ENCODE measurements around the gene TBC1D1.

TBC1D1 gene

DNA sequence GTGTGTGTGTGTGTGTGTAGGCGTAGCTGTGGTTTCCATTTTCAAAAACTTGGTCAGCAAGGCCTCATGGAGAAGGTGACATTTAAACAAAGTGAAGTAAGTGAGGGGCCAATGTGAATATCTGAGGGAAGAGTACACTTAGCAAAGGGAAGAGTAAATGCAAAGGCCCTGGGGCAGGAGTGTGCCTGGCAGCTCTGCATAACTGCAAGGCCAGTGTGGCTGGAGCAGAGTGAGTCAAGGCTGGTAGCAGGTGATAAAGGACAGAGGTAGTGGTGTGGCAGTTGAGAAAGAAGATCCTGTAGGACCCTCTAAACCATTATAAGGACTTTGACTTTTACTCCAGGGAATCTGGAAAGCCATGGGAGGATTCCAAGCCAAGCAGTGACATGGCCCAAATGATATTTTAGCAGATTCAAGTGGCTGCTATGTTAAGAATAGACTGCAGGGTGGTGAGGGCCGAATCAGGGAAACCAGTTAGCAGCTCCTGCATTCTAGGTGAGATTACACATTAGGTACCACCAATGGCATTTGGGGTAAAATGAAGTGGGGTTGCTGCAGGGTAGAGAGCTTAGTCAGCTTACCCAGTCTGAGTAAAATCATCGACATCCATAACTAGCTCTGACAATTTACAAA, 5.9 kb upstream of the TBC1D1 start:
- in situ Hi-C loops (cut with MboI; ENCODE audit: low sequenced_read_pairs): no loop called here

DNA sequence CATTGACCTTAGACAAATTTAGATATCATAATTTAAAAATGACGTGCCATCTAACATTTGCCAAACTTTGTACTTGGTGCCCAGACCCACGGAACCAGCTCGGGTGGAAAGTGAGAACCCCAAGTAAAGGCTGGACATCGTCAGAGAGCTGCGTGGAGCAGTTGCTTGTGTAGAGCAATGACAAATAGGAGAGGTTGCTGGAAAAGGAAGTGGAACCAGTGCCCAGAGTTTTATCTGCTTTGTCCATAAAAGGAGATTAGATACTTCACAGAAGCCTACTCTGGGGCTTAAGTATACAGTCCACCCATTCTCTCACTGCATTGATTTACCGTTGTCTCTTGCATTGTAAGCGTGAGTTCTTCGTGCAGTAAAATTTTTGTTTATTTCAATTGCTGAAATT, 5.4 kb upstream of the TBC1D1 start:
- in situ Hi-C loops (cut with MboI; ENCODE audit: low sequenced_read_pairs): no loop called here

DNA sequence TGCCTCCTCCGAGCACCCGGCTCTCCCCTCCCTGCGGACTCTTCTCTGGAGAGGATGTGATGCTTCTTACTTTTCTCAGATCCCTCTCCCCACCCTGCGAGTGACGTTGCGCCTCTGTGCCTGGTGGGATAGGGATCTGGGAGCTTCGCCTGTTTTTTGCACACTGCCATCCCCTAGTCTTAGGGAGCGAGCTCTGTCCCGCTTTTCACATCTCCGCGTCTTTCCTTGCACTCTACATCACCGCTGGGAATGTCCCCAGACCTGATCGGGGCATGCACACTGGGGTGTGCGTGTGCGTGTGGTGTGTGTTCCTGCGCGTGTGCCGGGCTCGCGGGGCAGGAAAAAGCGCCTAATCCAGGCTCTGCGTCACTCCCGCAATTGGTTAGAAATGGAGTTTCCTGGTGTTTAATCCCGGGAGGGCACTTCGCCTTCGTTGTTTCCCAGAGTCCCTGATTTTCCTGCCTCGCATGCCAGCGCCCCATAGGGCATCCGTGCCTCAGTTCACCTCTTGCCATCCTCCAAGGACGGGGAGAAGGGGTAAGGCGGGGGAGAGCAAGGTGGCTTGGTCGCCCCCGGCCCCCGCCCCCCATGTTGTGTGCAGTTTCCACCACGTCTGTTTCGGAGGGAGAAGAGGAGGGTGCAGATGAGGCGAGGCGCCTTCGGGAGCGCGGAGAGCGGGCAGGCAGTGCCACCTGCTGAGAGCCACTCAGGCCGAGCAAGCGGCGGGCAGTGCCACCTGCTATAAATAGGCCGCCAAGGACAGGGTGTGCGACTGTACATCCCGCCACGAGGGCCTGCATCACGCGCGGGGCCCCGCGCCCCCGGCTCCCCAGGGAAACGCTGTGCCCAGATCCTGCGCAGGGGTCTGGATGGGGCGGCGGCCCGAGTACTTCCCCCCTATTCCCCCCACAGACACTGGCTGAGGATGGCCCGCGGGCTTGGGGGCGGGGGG, 759 bp upstream of the TBC1D1 start:
- in situ Hi-C loops (cut with MboI; ENCODE audit: low sequenced_read_pairs): no loop called here

DNA sequence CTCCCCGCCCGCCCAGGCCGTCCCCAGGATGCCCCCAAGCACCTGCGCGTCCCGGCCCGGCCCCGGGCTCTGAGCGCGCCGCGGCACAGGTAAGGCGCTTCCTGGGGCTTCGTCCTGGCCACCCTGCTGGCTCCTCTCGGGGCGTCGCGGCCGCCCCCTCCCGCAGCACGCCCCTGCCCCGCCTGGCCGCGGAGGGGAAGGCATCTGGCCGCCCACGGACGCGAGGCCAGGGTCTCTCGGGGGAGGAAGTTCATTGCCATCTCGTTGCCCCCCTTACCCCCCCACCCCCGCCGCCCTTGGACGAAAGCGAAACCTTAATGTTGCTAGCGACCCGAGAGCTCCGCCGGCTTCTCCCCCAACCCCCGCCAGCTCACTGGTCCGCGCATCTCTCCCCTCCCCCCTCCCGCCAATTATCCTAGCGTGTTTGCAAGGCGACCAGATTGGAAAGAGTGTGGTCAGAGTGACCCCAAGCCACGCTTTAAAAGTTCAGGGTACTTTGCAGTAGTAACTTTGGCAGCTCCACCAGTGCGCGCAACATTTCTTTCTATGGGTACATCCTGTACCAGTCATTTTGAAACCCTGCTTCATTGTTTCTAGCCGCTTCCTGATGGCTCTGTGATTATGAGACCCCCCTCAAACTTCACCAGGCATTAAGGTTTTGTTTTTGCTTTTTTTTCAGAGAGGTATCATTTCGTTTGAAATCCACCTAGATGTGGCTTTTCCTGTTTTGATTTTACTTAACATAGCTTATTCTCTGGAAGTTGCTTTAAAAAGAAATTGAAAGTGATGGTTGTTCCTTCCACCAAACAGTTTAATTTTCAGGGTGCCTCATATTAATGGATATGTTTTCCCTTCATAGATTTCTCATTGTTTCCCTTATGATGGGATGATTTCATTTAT, 626 bp downstream of the TBC1D1 start:
- in situ Hi-C loops (cut with MboI; ENCODE audit: low sequenced_read_pairs): no loop called here

DNA sequence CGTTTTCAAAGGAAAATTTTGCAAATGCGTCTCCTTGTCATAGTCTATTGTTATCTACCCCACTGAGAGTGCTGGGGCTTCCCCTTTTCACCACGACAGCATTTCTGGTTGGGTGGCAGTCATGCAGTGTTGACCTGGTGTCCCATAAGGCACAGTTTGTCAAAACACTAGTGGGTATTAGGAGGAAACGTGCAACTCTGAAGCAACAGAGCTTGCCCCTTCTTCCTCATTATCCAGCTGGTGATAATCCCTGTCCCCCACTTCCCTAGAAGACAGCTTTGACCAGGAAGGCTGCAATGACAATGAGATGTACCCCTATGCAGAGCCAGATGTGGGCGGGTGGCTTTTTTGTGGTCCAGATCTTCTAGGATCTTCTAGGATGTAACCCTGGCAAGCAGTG, 1.8 kb downstream of the TBC1D1 start:
- in situ Hi-C loops (cut with MboI; ENCODE audit: low sequenced_read_pairs): no loop called here

DNA sequence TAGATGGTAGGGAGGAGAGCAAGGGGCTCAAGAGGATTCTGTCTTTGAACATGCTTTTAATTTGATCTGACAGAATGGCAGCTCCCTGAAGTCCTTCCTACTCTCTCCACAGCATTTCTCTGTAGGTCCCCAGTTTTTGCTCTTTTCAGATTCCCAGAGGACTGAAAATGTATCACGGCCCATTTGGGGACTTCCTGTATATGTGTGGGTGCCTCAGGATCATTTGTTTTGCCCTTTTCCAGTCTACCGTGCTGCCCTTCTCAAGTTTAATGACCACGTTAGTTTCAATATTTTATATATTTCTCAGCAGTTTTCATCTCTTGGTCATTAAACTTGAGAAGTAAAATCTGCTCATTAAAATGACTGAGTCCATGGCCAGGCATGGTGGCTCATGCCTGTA, 2.3 kb downstream of the TBC1D1 start:
- in situ Hi-C loops (cut with MboI; ENCODE audit: low sequenced_read_pairs): no loop called here

DNA sequence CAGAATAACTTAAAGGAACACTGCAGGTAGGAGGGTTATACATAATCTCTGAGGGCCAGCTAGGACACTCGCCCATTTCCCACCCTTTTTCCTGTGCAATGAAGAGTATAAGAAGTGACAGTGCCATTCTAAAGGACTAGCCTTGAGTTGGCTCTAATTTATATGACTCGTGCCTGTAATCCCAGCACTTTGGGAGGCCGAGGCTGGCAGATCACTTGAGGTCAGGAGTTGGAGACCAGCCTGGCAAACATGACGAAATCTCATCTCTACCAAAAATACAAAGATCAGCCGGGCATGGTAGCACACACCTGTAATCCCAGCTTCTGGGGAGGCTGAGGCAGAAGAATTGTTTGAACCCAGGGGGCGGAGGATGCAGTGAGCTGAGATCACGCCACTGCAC, 4.4 kb downstream of the TBC1D1 start:
- in situ Hi-C loops (cut with MboI; ENCODE audit: low sequenced_read_pairs): no loop called here

DNA sequence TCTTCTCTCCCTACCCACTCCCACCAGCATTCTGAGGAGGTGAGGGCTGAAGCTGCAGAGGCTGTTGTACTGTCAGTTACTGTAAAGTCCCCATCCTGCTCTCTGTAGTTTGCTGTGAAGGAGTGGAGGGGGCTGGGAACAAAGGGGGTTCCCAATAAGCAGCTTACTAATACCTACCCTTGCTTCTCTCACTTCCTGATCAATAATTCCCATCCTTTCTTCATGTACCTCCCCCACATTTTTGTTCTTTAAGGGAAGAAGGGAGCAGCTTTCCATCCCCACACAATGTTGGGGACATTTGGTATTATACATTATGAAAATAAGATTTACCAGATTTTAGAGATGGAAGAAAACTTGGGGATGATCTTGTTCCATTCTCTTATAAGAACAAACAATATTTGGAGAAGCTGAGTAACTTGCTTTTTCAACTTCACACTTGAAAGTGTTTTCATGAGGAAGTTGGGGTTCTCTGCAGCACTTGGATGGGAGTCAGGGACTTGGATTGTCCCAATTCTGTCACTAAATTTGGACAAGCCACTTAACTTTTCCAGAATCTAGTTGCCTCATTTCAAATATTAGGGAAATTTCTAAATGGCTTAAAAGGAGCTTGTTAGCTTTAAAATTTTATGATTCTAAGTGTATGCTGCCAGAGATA, 5.4 kb downstream of the TBC1D1 start:
- in situ Hi-C loops (cut with MboI; ENCODE audit: low sequenced_read_pairs): no loop called here

DNA sequence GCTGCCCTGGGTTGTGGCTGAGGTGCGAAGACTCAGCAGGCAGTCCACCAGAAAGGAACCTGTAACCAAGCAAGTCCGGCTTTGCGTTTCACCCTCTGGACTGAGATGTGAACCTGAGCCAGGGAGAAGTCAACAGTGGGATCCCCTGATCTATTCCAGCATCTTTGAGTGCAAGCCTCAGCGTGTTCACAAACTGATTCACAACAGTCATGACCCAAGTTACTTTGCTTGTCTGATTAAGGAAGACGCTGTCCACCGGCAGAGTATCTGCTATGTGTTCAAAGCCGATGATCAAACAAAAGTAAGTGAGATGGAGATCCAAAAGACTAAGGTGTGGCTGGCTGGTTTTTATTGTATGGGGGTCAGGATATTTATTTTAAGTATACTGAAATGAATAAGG, 11.3 kb downstream of the TBC1D1 start:
- in situ Hi-C loops (cut with MboI; ENCODE audit: low sequenced_read_pairs): no loop called here

DNA sequence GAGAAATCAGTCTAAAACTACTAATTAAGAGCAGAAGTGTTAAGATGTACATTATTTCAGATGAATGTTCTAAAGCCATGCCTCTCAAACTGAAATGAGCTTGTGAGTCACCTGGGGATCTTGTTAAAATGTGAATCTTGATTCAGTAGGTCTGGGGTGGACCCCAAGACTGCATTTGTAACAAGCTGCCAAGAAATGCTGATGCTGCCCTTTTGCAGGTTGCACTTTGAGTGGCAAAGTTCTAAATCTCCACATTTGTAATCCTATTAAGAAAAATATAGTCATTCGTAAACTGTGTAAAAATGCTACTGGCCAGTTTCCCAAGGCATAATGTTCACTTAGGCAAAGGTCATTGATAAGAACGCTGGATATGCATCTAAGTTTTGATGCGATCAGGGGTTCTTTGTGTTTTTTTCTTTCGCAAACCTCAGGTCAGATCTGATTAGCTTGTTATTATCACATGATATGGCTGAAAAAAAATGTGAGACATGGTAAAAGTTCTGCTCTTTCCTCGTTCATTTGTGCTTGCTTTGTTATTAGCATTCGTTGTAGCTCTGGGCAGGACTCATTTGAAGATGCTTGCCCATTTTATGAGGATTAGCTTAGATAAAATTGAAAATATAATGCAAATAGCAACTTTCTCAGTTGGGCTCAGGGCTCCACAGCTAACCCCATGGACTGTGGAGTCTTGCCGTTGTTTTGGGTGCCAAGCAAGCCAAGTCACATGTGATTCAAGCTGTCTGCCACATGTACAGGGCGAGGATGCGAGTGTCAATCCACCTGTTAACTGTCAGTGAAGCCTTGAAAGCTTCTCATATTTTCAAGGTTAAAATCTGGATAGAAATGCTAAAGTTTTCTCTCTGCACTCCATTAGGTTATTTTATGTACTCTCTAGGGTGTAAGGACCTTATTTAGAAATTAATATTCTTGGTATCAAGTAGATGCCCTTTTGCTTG, 12.1 kb downstream of the TBC1D1 start:
- in situ Hi-C loops (cut with MboI; ENCODE audit: low sequenced_read_pairs): no loop called here

DNA sequence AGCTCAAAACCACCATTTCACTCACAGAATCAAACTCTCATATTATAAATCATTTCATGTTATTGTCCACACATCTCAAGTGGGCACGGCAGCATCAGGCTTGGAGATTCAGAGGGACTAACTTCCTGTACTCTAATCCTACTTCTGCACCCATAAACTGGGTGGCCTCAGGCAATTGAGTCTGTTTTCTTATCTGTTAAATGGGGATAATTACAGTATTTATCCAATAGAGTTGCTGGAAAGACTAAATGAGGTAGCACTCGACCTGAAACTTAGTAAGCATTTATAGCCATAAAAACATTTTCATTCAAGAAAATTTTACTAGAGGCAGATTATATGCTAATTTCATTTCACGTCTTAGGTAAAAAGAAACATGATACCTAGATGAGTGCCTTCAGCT, 13.0 kb downstream of the TBC1D1 start:
- in situ Hi-C loops (cut with MboI; ENCODE audit: low sequenced_read_pairs): no loop called here

DNA sequence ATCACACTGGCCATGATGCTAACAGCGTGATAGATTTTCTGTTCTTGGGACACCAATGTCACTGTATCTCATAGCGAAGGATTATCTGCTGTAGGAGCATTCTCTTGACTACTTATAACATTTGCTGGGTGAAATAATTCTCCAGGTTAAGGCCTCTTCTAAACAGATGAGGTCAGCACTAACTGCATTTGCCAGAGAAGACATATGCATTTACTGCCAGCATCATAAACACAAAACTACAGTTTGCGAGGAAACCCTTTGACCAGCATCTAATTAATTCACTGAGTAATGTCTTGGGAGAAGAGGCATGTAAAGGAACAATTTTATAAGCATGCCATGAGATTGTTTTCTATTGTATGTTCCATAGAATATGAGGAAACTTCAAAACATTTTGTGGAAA, 13.9 kb downstream of the TBC1D1 start:
- in situ Hi-C loops (cut with MboI; ENCODE audit: low sequenced_read_pairs): no loop called here

DNA sequence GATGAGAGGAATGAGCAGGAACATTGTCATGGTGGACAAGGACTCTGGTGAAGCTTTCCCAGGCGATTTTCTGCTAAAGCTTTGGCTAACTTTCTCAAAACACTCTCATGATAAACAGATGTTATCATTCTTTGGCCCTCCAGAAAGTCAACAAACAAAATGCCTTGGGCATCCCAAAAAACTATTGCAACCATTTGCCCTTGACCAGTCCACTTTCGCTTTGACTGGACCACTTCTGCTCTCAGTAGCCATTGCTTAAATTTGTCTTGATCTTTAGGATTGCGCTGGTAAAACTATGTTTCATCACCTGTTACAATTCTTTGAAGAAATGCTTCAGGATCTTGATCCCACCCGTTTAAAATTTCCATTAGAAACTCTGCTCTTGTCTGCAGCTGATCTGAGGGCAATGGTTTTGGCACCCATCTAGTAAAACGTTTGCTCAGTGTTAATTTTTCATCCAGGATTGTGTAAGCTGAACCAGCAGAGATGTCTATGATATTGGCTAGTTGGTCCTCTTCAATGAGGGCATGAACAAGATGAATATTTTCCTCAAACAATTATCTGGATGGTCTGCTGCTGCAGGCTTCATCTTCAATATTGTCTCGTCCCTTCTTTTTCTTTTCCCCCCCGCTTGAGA, 14.8 kb downstream of the TBC1D1 start:
- in situ Hi-C loops (cut with MboI; ENCODE audit: low sequenced_read_pairs): no loop called here

DNA sequence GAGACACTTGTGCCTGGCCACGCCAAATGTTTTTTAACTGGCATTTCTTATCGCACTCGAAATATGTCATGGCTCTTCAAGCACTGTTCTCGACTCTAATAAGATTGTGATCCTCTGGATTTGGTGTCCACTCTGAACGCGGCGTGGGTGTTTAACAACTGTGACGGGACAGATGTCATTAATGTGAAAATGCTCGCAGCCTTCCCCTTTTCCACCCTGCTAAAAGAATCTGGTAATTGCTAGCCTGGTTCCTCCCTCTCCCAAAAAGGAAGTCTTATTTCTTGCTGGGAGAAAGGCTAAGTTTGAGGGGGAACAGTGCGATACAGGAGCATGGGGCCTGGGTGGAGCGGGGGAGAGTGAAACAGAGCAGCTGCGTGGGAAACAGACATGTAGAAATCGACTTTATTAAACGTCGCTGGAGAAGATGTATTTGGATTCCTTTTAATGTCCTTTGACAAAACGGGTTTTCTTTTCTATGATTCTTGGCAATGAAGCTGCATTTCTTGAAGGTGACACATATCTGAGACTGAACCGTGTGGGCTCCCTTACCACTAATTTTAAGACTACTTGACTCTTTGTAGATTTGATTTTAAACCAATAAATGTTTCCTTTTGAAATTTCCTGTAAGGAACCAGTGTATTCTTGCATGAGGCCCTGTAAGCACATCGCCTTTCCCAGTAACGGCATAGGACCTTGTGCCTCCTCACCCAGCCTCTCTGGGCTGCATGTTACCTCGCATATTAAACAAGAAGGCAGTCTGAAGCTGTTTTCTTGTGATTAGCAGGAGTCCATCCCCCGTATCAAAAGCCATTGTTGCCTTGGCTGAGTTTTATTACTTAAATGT, 17.8 kb downstream of the TBC1D1 start:
- in situ Hi-C loops (cut with MboI; ENCODE audit: low sequenced_read_pairs): no loop called here

DNA sequence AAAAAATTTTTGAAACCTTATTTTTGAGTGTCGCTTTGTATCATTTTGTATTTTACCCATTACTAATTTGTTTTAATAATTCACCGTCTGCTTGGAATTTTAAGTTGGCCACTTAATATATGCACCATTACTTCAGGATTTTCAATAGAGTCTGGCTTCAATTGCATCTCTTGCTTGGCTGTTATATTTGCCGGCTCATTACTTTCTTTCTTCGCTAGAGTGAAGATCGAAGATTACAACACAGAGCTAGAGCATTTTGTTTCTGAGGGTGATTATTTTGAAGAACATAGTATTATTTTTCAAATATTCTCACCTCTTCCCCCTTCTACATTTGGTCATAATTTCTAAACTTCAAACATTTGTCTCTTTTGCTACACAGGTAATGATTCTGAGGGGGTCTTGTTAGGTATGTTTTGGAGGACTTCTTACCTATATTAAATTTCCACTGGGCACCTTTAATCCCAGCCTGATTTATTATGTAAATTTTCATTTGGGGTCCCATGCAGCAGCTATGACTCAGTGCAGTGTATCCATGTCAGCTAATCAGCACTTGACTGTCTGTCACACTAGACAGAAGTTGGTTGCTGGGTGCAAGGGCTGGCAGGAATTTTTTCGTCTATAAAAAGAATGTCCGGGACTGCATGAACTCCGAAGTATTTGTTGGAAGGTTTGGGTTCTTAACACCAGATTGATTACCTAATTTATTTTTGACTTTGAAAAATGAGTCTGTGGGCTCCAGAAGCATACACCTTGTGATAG, 18.6 kb downstream of the TBC1D1 start:
- in situ Hi-C loops (cut with MboI; ENCODE audit: low sequenced_read_pairs): no loop called here

DNA sequence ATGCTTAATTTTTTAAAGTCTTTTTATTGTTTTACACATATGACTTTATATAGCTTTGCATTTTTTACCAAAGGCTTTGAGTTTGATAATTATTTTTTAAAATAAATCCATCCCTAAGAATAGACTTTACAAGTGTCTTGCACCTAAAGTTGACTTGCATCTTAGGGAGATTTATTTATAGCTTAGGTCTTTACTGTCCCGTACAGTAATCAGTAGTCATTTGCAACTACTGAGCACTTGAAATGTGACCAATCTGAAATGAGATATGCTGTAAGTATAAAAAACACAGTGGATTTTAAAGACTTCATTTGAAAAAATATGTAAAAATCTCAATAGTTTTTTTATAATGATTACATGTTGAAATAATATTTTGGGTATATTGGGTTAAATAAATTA, 19.2 kb downstream of the TBC1D1 start:
- in situ Hi-C loops (cut with MboI; ENCODE audit: low sequenced_read_pairs): no loop called here

DNA sequence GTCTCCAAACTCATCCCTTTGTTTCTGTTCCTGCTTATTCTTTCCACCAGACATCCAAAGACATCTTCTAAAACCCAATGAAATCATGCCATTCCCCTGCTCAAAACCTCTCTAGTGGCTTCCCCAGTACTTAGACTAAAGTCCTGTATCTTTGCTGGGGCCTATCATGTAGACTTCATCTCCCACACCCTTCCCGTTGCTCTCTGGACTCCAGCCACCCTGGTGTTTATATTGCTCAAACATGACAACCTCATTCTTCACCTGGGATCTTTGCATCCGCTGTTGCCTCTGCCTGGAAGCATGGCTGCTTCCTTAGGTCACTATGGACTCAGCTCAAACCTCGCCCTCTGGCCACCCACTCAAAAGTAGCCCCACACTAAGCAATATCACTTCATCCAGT, 23.7 kb downstream of the TBC1D1 start:
- in situ Hi-C loops (cut with MboI; ENCODE audit: low sequenced_read_pairs): no loop called here

DNA sequence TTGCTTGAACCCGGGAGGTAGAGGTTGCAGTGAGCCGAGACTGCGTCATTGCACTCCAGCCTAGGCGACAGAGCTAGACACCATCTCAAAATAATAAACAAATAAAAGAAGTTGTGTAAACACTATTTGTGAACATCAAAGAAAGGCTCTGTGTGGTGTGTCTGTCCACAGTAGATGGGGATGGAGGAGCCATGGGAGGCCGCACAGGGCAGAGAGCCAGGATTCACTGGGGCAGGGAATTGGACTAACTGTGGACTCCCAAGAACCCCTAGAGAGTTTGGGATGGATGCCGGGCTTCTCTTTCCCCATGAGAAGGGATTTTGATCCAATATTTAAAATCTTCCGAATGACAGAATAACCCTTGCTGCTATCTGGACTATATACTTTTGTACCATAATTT, 26.5 kb downstream of the TBC1D1 start:
- in situ Hi-C loops (cut with MboI; ENCODE audit: low sequenced_read_pairs): no loop called here

All from HL-60/S4 treated with retinoic acid at 250 ng/mL for 4 days and 3 days (cell line).